A549 (cell line): ENCODE results near the gene TMCC3. TPM values are rescaled to one million over a fixed set of nuclear protein-coding genes. Genes with fewer than 3 reads are reported as not detected.

ENCODE experiments used
- ATAC-seq, 2 experiments: fragments of 200-7000 bp in 1 of 2; fragments of >200 bp in 1 of 2; cut with Nextera tagmentation in 1 of 2; cut with Tn5 transposase in 1 of 2; 3 replicates each; pipeline versions ENCODE4 v1.8.0 to v1.9.1; 2018 to 2020; ENCODE audit warnings: mild to moderate bottlenecking in 1 of 2, moderate library complexity in 1 of 2
- CTCF ChIA-PET: fragments of 300-600 bp; sonication (Branson Sonifier 250); formaldehyde crosslinking; extraction: SDS; loops from one replicate; lab custom pipeline; 2021; ENCODE audit warnings: antibody characterized with exemption, inconsistent platforms; lab: Yijun Ruan, JAX
- POLR2A ChIA-PET: fragments of 350-600 bp; formaldehyde crosslinking; extraction: SDS; loops from one replicate; lab custom pipeline; 2021; ENCODE audit warnings: antibody characterized with exemption, inconsistent platforms; lab: Yijun Ruan, JAX
- DNase-seq, 2 experiments: peaks; one replicate each; pipeline versions ENCODE4 v3.0.0 to v3.0.0-alpha.2; 2011 to 2016; ENCODE audit warnings: low read depth in 1 of 2, low spot score in 1 of 2
- FAIRE-seq: peaks from 2 replicates; lab custom pipeline; 2011; peaks lifted over from hg19 to GRCh38; lab: Jason Lieb, UNC
- H3K27ac ChIP-seq, 2 experiments: fragments of >200 bp; sonication (Bioruptor Twin); formaldehyde crosslinking; 3 replicates each; pipeline ENCODE4 v1.5.1; 2016 to 2017
- H3K4me1 ChIP-seq: fragments of >200 bp; sonication (Bioruptor Twin); formaldehyde crosslinking; 3 replicates; pipeline ENCODE4 v1.6.1; 2016
- H3K4me2 ChIP-seq: fragments of >200 bp; sonication (Bioruptor Twin); formaldehyde crosslinking; 3 replicates; pipeline ENCODE4 v1.6.1; 2016
- H3K4me3 ChIP-seq: fragments of >200 bp; sonication (Bioruptor Twin); formaldehyde crosslinking; 3 replicates; pipeline ENCODE4 v1.5.1; 2016
- H3K9me3 ChIP-seq: fragments of >200 bp; sonication (Bioruptor Twin); formaldehyde crosslinking; 3 replicates; pipeline ENCODE4 v1.6.1; 2016
- CEBPB ChIP-seq, 2 experiments: fragments of >200 bp in 1 of 2; sonication (Bioruptor Twin) in 1 of 2; formaldehyde crosslinking in 1 of 2; IDR thresholded peaks; 2 replicates each; pipeline ENCODE4 v1.6.1; 2012 to 2016
- CHD4 ChIP-seq: fragments of 200-600 bp; sonication (generic); IDR thresholded peaks from 2 replicates; pipeline ENCODE4 v1.6.1; 2016; ENCODE audit warnings: antibody characterized with exemption, mild to moderate bottlenecking, borderline replicate concordance
- EHMT2 ChIP-seq: fragments of 200-600 bp; sonication (generic); IDR thresholded peaks from 2 replicates; pipeline ENCODE4 v1.6.1; 2016; ENCODE audit warnings: antibody characterized with exemption, low read depth, mild to moderate bottlenecking, moderate library complexity
- FOSL2 ChIP-seq, 2 experiments: fragments of 450-650 bp in 1 of 2; fragments of >200 bp in 1 of 2; sonication (Bioruptor Twin) in 1 of 2; formaldehyde crosslinking; IDR thresholded peaks; 2 replicates each; pipeline versions ENCODE4 v1.5.0 to v1.6.1; 2016 to 2020; ENCODE audit warnings: mild to moderate bottlenecking in 1 of 2, moderate library complexity in 1 of 2
- FOXS1 ChIP-seq: fragments of 250-450 bp; sonication (Bioruptor Pico); IDR thresholded peaks from 2 replicates; pipeline ENCODE4 v1.5.0; 2020; ENCODE audit warnings: mild to moderate bottlenecking, moderate library complexity
- GATA3 ChIP-seq: IDR thresholded peaks from 2 replicates; pipeline ENCODE4 v1.6.1; 2012; ENCODE audit warnings: borderline replicate concordance
- HDAC2 ChIP-seq: fragments of 200-600 bp; sonication (generic); IDR thresholded peaks from 2 replicates; pipeline ENCODE4 v1.6.1; 2016
- HOXA7 ChIP-seq: fragments of 250-450 bp; sonication (Bioruptor Pico); IDR thresholded peaks from 2 replicates; pipeline ENCODE4 v1.5.0; 2020; ENCODE audit warnings: mild to moderate bottlenecking, moderate library complexity
- HOXB13 ChIP-seq: fragments of 250-450 bp; sonication (Bioruptor Pico); IDR thresholded peaks from 2 replicates; pipeline ENCODE4 v1.5.0; 2020; ENCODE audit warnings: low read depth, mild to moderate bottlenecking, moderate library complexity
- HOXB5 ChIP-seq: fragments of 250-450 bp; sonication (Bioruptor Pico); IDR thresholded peaks from 2 replicates; pipeline ENCODE4 v1.5.0; 2020; ENCODE audit warnings: mild to moderate bottlenecking, moderate library complexity
- JUN ChIP-seq, 2 experiments: fragments of >200 bp; sonication (Bioruptor Twin); formaldehyde crosslinking; IDR thresholded peaks; 2 replicates in 1 of 2; 3 replicates in 1 of 2; pipeline ENCODE4 v1.6.1; 2016 to 2017
- KDM5A ChIP-seq: fragments of 200-600 bp; sonication (generic); IDR thresholded peaks from 2 replicates; pipeline ENCODE4 v1.6.1; 2016; ENCODE audit warnings: antibody characterized with exemption, mild to moderate bottlenecking
- MAFK ChIP-seq: fragments of 450-650 bp; IDR thresholded peaks from 2 replicates; pipeline ENCODE4 v1.6.1; 2014; ENCODE audit not compliant: partially characterized antibody
- MYC ChIP-seq: IDR thresholded peaks from 2 replicates; pipeline ENCODE4 v1.6.1; 2012; ENCODE audit warnings: mild to moderate bottlenecking, inconsistent platforms, low read length, improper control_type of control experiment, borderline replicate concordance
- NPAS2 ChIP-seq: fragments of 250-450 bp; sonication (Bioruptor Pico); IDR thresholded peaks from 2 replicates; pipeline ENCODE4 v1.8.0; 2022; ENCODE audit warnings: mild to moderate bottlenecking, moderate library complexity, borderline replicate concordance
- POLR2A ChIP-seq: IDR thresholded peaks from 2 replicates; pipeline ENCODE4 v1.6.1; 2012; ENCODE audit warnings: mild to moderate bottlenecking, low read length
- POLR2AphosphoS2 ChIP-seq: conservative IDR thresholded peaks from 2 replicates; pipeline ENCODE4 v1.6.1; 2012; ENCODE audit warnings: low read length, improper control_type of control experiment, inconsistent platforms
- RAD21 ChIP-seq, 2 experiments: fragments of >200 bp in 1 of 2; sonication (Bioruptor Twin) in 1 of 2; formaldehyde crosslinking in 1 of 2; IDR thresholded peaks in 1 of 2; conservative IDR thresholded peaks in 1 of 2; 2 replicates in 1 of 2; 3 replicates in 1 of 2; pipeline ENCODE4 v1.6.1; 2012 to 2018; ENCODE audit warnings: inconsistent platforms in 1 of 2
- SMC3 ChIP-seq: fragments of >200 bp; sonication (Bioruptor Twin); formaldehyde crosslinking; IDR thresholded peaks from 3 replicates; pipeline ENCODE4 v1.6.1; 2018; ENCODE audit warnings: inconsistent platforms
- SREBF2 ChIP-seq: fragments of 450-650 bp; IDR thresholded peaks from 2 replicates; pipeline ENCODE4 v1.6.1; 2014; ENCODE audit warnings: mild to moderate bottlenecking, moderate library complexity
- TP53 ChIP-seq: fragments of 250-450 bp; sonication (Bioruptor Pico); IDR thresholded peaks from 2 replicates; pipeline ENCODE4 v1.5.0; 2021; ENCODE audit warnings: mild to moderate bottlenecking, moderate library complexity
- ZC3H11A ChIP-seq: fragments of 450-650 bp; IDR thresholded peaks from 2 replicates; pipeline ENCODE4 v1.6.1; 2014; ENCODE audit warnings: antibody characterized with exemption, mild to moderate bottlenecking
- ZSCAN20 ChIP-seq: fragments of 250-450 bp; sonication (Bioruptor Pico); IDR thresholded peaks from 2 replicates; pipeline ENCODE4 v1.8.0; 2022; ENCODE audit warnings: mild to moderate bottlenecking, moderate library complexity
- WGBS: methylation state at CpG from one replicate; pipeline ENCODE4 v1.1.6; 2017; ENCODE audit errors: missing lambda C conversion rate; 5-methylcytosine and 5-hydroxymethylcytosine counted together
- polyA plus RNA-seq, 4 experiments: library from polyadenylated mRNA; depleted of rRNA in 3 of 4; stranded (reverse); fragments of >200 nt; fragmentation: RNase III in 1 of 4; extraction: RNeasy Plus Mini Kit Qiagen cat#74134 plus additional on column Dnase treatment in 1 of 4; gene quantifications; 2 replicates in 3 of 4; 3 replicates in 1 of 4; pipeline ENCODE4 v1.2.3, GENCODE V29; 2011 to 2017
- TF ChIP-seq, protein P1 (sequence below): IDR thresholded peaks from 2 replicates; pipeline ENCODE4 v1.6.1; 2012
- TF ChIP-seq, protein P2 (sequence below): fragments of >200 bp; sonication (Bioruptor Twin); formaldehyde crosslinking; IDR thresholded peaks from 2 replicates; pipeline ENCODE4 v1.6.1; 2016
- TF ChIP-seq, protein P3 (sequence below): fragments of 250-450 bp; sonication (Bioruptor Pico); IDR thresholded peaks from 2 replicates; pipeline ENCODE4 v1.5.0; 2020; ENCODE audit warnings: low read depth, mild to moderate bottlenecking, moderate library complexity
- TF ChIP-seq, protein P4 (sequence below): fragments of >200 bp; sonication (Bioruptor Twin); formaldehyde crosslinking; IDR thresholded peaks from 3 replicates; pipeline ENCODE4 v1.6.1; 2016

The TMCC3 gene
- polyA plus RNA-seq, 2 of the 4 experiments (the other 2 are of a cell fraction): 0.50 to 0.62 TPM

DNA sequence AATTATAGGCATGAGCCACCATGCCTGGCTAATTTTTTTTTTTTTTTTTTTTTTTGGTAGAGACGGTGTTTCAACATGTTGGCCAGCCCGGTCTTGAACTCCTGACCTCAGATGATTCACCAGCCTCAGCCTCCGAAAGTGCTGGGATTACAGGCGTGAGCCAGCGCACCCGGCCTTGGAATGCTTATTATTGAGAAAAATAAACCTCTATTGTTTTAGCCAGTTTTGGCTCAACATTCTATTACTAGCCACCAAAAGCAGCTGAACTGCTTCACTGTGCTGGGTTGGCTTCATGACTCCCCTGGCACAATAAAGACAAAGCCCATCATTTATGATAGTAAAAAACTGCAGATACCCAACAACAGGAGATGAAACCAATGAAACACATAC lies 97.2 kb downstream of the TMCC3 start:
- H3K27ac ChIP-seq: peak overlapping the region in 1 of 2 experiments; percentile 46; a peak in 1 of 6 replicates

DNA sequence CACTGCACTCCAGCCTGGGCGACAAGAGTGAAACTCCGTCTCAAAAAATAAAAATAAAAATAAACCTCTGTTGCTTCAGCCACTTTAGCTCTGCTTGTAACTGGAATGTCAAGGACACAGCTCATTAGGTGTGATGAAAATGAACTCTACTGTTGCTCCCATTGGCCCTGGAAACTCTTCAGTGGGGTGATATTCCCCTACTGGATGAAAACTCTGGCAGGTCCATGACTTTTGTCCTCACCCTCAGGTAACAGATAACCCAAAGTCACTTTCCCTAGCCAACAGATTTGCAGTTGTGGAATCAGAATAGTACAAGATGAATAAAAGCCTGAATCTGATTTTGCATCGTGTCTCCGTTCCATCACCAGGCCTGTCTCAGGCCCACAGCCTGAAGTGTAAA lies 98.5 kb downstream of the TMCC3 start:
- FAIRE-seq: no peak
- whole genome bisulfite sequencing: 95% methylated on average over 4 of the region's 4 CpGs

More for the DNA sequence above, 97.2 kb downstream of the TMCC3 start:
- ATAC-seq (peak in 1 of 2 experiments; percentile 84; a peak in 3 of 6 replicates), FAIRE-seq (no peak), DNase-seq (peak in 1 of 2 experiments; percentile 70)
- ChIA-PET POLR2A (no interaction called here), CTCF (interaction anchor here (0.6 kb wide), 1 partner anchor 407 kb away, joined by 4 read pairs; no protein-coding TSS in a partner anchor)
- Histone ChIP-seq H3K4me1 (peaks cover 11% of the 10 kb centered on the region; the same call in 1 of the 3 replicates), H3K4me2 (peak overlapping the region; percentile 19; the same call in 1 of the 3 replicates), H3K4me3 (no peak overlapping the region), H3K9me3 (peaks cover 7% of the 10 kb centered on the region; the same call in 1 of the 3 replicates)
- TF ChIP-seq CEBPB (IDR thresholded peaks at IDR 0.05): 0 out of 4 replicates have a peak, but pooled peaks of 1 of the 2 experiments have one; percentile 10
- no peak for TF ChIP-seq HDAC2
- TF ChIP-seq FOSL2 (IDR thresholded peaks at IDR 0.05): no peak
- peak; percentile 58 for TF ChIP-seq FOSL2 (CRISPR knock-in tag; IDR thresholded peaks at IDR 0.05)
- no peak for TF ChIP-seq SREBF2
- no peak for TF ChIP-seq MYC
- no peak for TF ChIP-seq NPAS2
- WGBS: 6% methylated on average over 6 of the region's 6 CpGs

DNA sequence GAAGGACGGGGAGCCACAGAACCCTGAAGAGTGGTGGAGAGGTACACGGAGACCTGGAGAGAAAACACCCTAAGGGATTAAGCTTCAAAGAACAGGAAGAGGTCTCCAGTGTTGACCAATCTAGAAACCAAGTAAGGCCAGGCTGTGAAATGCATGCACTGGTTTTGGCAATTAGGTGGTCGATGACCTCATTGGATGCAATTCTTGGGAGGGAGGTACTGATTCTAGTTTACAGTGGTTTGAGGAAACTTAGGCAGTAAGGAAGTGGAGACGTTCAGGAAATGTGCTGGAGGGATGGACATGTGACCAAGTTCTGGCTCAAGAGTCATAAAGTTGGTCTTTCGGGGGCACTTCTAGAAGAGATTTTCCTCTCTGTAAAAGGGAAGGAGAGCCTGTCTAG lies 99.4 kb downstream of the TMCC3 start:
- CTCF ChIA-PET: interaction anchor here (0.8 kb wide), 1 partner anchor 785 kb away, joined by 3 read pairs; no protein-coding TSS in a partner anchor
- TF ChIP-seq SREBF2 (no peak), HOXB13 (CRISPR knock-in tag) (no peak), MAFK (no peak), CEBPB (IDR thresholded peaks at IDR 0.05) (no peak), SMC3 (no peak), POLR2AphosphoS2 (no peak), POLR2A (no peak)
- TF ChIP-seq, protein P1, sequence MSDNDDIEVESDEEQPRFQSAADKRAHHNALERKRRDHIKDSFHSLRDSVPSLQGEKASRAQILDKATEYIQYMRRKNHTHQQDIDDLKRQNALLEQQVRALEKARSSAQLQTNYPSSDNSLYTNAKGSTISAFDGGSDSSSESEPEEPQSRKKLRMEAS: no peak

More for the DNA sequence above, 98.5 kb downstream of the TMCC3 start:
- no peak overlapping the region for H3K4me2 ChIP-seq
- H3K9me3 ChIP-seq: peaks cover 8% of the 10 kb centered on the region
- H3K27ac ChIP-seq: peak overlapping the region in 1 of 2 experiments; percentile 68; a peak in 3 of 6 replicates
- POLR2A ChIA-PET: no interaction called here
- no peak for DNase-seq
- CTCF ChIA-PET: interaction anchor here (0.6 to 0.9 kb wide), 2 partner anchors 15 to 39 kb away, joined by 3 read pairs; no protein-coding TSS in a partner anchor
- peaks cover 11% of the 10 kb centered on the region; the same call in 1 of the 3 replicates for H3K4me1 ChIP-seq
- TF ChIP-seq ZSCAN20 (CRISPR knock-in tag) (no peak), RAD21 (conservative IDR thresholded peaks at IDR 0.05 in 1 of 2, IDR thresholded peaks at IDR 0.05 in 1 of 2) (no peak), HOXA7 (CRISPR knock-in tag) (no peak), FOXS1 (CRISPR knock-in tag) (no peak), TP53 (CRISPR knock-in tag) (no peak), FOSL2 (IDR thresholded peaks at IDR 0.05) (no peak), FOSL2 (CRISPR knock-in tag; IDR thresholded peaks at IDR 0.05) (no peak), MAFK (no peak), GATA3 (no peak), ZC3H11A (no peak), HOXB5 (no peak), NPAS2 (no peak), SREBF2 (no peak), JUN (IDR thresholded peaks at IDR 0.05) (no peak), KDM5A (no peak), EHMT2 (no peak), CHD4 (no peak)
- TF ChIP-seq, protein P2, sequence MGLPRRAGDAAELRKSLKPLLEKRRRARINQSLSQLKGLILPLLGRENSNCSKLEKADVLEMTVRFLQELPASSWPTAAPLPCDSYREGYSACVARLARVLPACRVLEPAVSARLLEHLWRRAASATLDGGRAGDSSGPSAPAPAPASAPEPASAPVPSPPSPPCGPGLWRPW: no peak
- TF ChIP-seq, protein P3, sequence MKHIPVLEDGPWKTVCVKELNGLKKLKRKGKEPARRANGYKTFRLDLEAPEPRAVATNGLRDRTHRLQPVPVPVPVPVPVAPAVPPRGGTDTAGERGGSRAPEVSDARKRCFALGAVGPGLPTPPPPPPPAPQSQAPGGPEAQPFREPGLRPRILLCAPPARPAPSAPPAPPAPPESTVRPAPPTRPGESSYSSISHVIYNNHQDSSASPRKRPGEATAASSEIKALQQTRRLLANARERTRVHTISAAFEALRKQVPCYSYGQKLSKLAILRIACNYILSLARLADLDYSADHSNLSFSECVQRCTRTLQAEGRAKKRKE: no peak
- TF ChIP-seq, protein P4, sequence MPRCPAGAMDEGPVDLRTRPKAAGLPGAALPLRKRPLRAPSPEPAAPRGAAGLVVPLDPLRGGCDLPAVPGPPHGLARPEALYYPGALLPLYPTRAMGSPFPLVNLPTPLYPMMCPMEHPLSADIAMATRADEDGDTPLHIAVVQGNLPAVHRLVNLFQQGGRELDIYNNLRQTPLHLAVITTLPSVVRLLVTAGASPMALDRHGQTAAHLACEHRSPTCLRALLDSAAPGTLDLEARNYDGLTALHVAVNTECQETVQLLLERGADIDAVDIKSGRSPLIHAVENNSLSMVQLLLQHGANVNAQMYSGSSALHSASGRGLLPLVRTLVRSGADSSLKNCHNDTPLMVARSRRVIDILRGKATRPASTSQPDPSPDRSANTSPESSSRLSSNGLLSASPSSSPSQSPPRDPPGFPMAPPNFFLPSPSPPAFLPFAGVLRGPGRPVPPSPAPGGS: no peak
- TF ChIP-seq, protein P1: no peak
- TF ChIP-seq, all 56 proteins: peak for 0
- ATAC-seq: no peak
- no peak overlapping the region for H3K4me3 ChIP-seq

More for the DNA sequence above, 99.4 kb downstream of the TMCC3 start:
- 67% methylated on average over 5 of the region's 5 CpGs for WGBS
- Histone ChIP-seq H3K9me3 (peaks cover 12% of the 10 kb centered on the region; the same call in 2 of the 3 replicates), H3K27ac (no peak overlapping the region), H3K4me3 (no peak overlapping the region), H3K4me2 (no peak overlapping the region), H3K4me1 (peaks cover 11% of the 10 kb centered on the region; the same call in 1 of the 3 replicates)
- DNase-seq: no peak
- POLR2A ChIA-PET: no interaction called here
- FAIRE-seq: no peak
- no peak for ATAC-seq
